Endothelial cell of umbilical vein (primary cell): ENCODE results near the gene CHN1.

Experiments
- POLR2A ChIP-seq: IDR thresholded peaks from 2 replicates; pipeline ENCODE4 v1.6.1; 2012; ENCODE audit warnings: low read depth, mild to moderate bottlenecking, control low read depth, low read length
- TF ChIP-seq, protein P1 (sequence below), 2 donors: IDR thresholded peaks; 1 replicate in 1 of 2; 2 replicates in 1 of 2; pipeline ENCODE4 v1.5.1; 2011; ENCODE audit warnings: low read length in 2 of 2, mild to moderate bottlenecking in 2 of 2, moderate library complexity in 2 of 2, control low read depth in 1 of 2, inconsistent platforms in 1 of 2, low read depth in 1 of 2; ENCODE audit not compliant: insufficient read depth in 1 of 2; ENCODE audit errors: extremely low read depth in 1 of 2

DNA sequence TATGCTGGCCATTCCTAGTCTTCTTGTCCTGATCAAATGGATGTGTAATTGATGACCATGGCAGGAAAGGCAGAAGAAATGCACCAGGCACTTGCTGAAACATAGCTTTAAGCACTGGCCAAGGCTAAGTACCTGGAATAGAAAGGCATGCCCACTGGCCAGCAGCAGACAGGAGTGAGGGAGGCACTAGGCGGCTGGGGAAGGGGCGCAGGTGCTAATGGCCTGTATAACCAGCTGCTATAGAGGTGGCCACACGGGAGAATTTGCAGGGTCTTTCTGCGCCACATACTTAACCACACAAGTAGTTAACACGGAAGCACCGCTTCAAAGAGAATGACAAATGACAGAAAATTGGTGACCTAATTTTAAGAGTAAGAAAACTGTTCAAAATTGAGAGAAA is 174.6 kb downstream of the CHN1 start:
- TF ChIP-seq POLR2A = no peak
- TF ChIP-seq, protein P1, sequence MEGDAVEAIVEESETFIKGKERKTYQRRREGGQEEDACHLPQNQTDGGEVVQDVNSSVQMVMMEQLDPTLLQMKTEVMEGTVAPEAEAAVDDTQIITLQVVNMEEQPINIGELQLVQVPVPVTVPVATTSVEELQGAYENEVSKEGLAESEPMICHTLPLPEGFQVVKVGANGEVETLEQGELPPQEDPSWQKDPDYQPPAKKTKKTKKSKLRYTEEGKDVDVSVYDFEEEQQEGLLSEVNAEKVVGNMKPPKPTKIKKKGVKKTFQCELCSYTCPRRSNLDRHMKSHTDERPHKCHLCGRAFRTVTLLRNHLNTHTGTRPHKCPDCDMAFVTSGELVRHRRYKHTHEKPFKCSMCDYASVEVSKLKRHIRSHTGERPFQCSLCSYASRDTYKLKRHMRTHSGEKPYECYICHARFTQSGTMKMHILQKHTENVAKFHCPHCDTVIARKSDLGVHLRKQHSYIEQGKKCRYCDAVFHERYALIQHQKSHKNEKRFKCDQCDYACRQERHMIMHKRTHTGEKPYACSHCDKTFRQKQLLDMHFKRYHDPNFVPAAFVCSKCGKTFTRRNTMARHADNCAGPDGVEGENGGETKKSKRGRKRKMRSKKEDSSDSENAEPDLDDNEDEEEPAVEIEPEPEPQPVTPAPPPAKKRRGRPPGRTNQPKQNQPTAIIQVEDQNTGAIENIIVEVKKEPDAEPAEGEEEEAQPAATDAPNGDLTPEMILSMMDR (IDR thresholded peaks at IDR 0.05; ENCODE audit: extremely low read depth in 1 of 2, insufficient read depth in 1 of 2, low read depth in 1 of 2, low read length in 2 of 2) = no peak
